T-cell (primary cell): ENCODE data around the gene GRM8. TPM values are rescaled to one million over a fixed set of nuclear protein-coding genes. Genes with fewer than 3 reads are reported as not detected.

Experiments
- ATAC-seq, 4 experiments: fragments of 200-7000 bp in 3 of 4; fragments of 150-1000 bp in 1 of 4; cut with Tn5 transposase; replicated peaks in 1 of 4; 1 replicate in 3 of 4; 2 replicates in 1 of 4; pipeline ENCODE4 v1.10.0; 2021; ENCODE audit warnings: moderate library complexity in 3 of 4, mild to moderate bottlenecking in 2 of 4, moderate number of reproducible peaks in 1 of 4
- CTCF ChIA-PET, 2 donors: fragments of 300-600 bp; sonication (Branson Sonifier 250); formaldehyde crosslinking; loops; one replicate each; lab custom pipeline; 2022; ENCODE audit warnings: antibody characterized with exemption in 2 of 2; lab: Charles Lee
- POLR2A ChIA-PET, 2 donors: fragments of 300-600 bp; sonication (Branson Sonifier 250); formaldehyde crosslinking; loops; one replicate each; lab custom pipeline; 2022; ENCODE audit warnings: antibody characterized with exemption in 2 of 2; lab: Charles Lee
- DNase-seq, 35 experiments: peaks; one replicate each; pipeline versions ENCODE4 v3.0.0 to v3.0.0-alpha.2; 2013 to 2023
- H3K27ac ChIP-seq: one replicate; pipeline ENCODE4 v1.5.1; 2013; ENCODE audit warnings: low read length
- H3K27me3 ChIP-seq, 2 experiments: replicated peaks in 1 of 2; 1 replicate in 1 of 2; 2 replicates in 1 of 2; pipeline versions ENCODE4 v1.6.1 to v1.7.0; 2013; ENCODE audit warnings: low read length in 1 of 2, mixed read lengths in 1 of 2; ENCODE audit not compliant: control insufficient read depth in 2 of 2, insufficient read depth in 2 of 2; ENCODE audit errors: extremely low read depth in 1 of 2
- H3K36me3 ChIP-seq, 2 donors: 1 replicate in 1 of 2; 2 replicates in 1 of 2; pipeline versions ENCODE4 v1.6.1 to v1.7.0; 2013; ENCODE audit warnings: low read length in 1 of 2; ENCODE audit not compliant: control insufficient read depth in 2 of 2, insufficient read depth in 1 of 2; ENCODE audit errors: extremely low read depth in 1 of 2
- H3K4me1 ChIP-seq, 2 experiments: 1 replicate in 1 of 2; 2 replicates in 1 of 2; pipeline versions ENCODE4 v1.6.1 to v1.7.0; 2013; ENCODE audit warnings: low read length in 2 of 2, mixed read lengths in 1 of 2; ENCODE audit not compliant: insufficient read depth in 2 of 2, control insufficient read depth in 1 of 2; ENCODE audit errors: extremely low read depth in 1 of 2
- H3K4me3 ChIP-seq, 2 donors: 1 replicate in 1 of 2; 2 replicates in 1 of 2; pipeline versions ENCODE4 v1.5.1 to v1.7.0; 2013; ENCODE audit warnings: mild to moderate bottlenecking in 2 of 2, low read length in 1 of 2, moderate library complexity in 1 of 2; ENCODE audit not compliant: control insufficient read depth in 1 of 2; ENCODE audit errors: extremely low read depth in 1 of 2
- H3K9me3 ChIP-seq: 2 replicates; pipeline ENCODE4 v1.7.0; 2013
- H3K27ac Mint-ChIP-seq, 2 donors: one replicate each; pipeline ENCODE4 v1.8.0; 2020 to 2021; ENCODE audit warnings: mild to moderate bottlenecking in 2 of 2, mixed read lengths in 2 of 2
- H3K27me3 Mint-ChIP-seq, 2 donors: one replicate each; pipeline ENCODE4 v1.8.0; 2021 to 2022; ENCODE audit warnings: mixed read lengths in 2 of 2
- H3K36me3 Mint-ChIP-seq: one replicate; pipeline ENCODE4 v1.8.0; 2021; ENCODE audit warnings: mixed read lengths
- H3K4me1 Mint-ChIP-seq, 3 donors: one replicate each; pipeline ENCODE4 v1.8.0; 2020 to 2022; ENCODE audit warnings: mixed read lengths in 3 of 3, mild to moderate bottlenecking in 1 of 3
- H3K4me3 Mint-ChIP-seq, 3 donors: one replicate each; pipeline ENCODE4 v1.8.0; 2020 to 2022; ENCODE audit warnings: mild to moderate bottlenecking in 3 of 3, mixed read lengths in 3 of 3, moderate library complexity in 3 of 3
- H3K9me3 Mint-ChIP-seq, 3 donors: one replicate each; pipeline ENCODE4 v1.8.0; 2020 to 2022; ENCODE audit warnings: mixed read lengths in 3 of 3
- WGBS: methylation state at CpG from one replicate; pipeline ENCODE4 v1.1.5; 2013; ENCODE audit warnings: missing lambda C conversion rate; ENCODE audit not compliant: insufficient coverage; 5-methylcytosine and 5-hydroxymethylcytosine counted together
- total RNA-seq, 35 experiments: library from RNA in 6 of 35; stranded (reverse) in 6 of 35; fragments of 120-200 nt in 1 of 35; gene quantifications; one replicate each; pipeline versions ENCODE4 v1.2.1 to v1.2.4 and lab custom pipeline; 2013 to 2026

Gene GRM8
- total RNA-seq, 5 donors from 2014 or later (not counting 1 experiment from before 2014, with no cell fraction given): not detected

- CTCF ChIA-PET: no interaction called here
- POLR2A ChIA-PET: no interaction called here
- no CpG with 5 or more reads among the region's 1 CpG for WGBS
Measured at GRCh38 chr7:126805351-126805750, 447.4 kb downstream of the GRM8 start.

GRCh38 chr7:126804604-126805003, 448.1 kb downstream of the GRM8 start:
- Histone ChIP-seq H3K4me1 (no peaks in the 10 kb centered on the region), H3K9me3 (no peaks in the 10 kb centered on the region), H3K27me3 (no peaks in the 10 kb centered on the region), H3K27ac (no peak overlapping the region), H3K4me3 (no peak overlapping the region), H3K36me3 (no peaks in the 10 kb centered on the region)
- WGBS: no CpG with 5 or more reads among the region's 2 CpGs
- CTCF ChIA-PET: no interaction called here
- Mint-ChIP-seq H3K9me3 (peaks cover 0 to 8% (median 6%) of the 10 kb centered on the region in 3 donors), H3K27ac (no peak overlapping the region), H3K27me3 (peaks cover 0 to 29% of the 10 kb centered on the region in 2 donors), H3K36me3 (no peaks in the 10 kb centered on the region), H3K4me1 (no peaks in the 10 kb centered on the region), H3K4me3 (no peak overlapping the region)
- POLR2A ChIA-PET: no interaction called here
- DNase-seq: no peak
- no peak for ATAC-seq

More at GRCh38 chr7:126805351-126805750, 447.4 kb downstream of the GRM8 start:
- Histone ChIP-seq H3K9me3 (no peaks in the 10 kb centered on the region), H3K27ac (no peak overlapping the region), H3K27me3 (no peaks in the 10 kb centered on the region), H3K36me3 (no peaks in the 10 kb centered on the region), H3K4me3 (no peak overlapping the region), H3K4me1 (no peaks in the 10 kb centered on the region)
- no peak overlapping the region for H3K4me3 Mint-ChIP-seq
- DNase-seq (no peak), ATAC-seq (no peak)
- peaks cover 0 to 29% of the 10 kb centered on the region in 2 donors for H3K27me3 Mint-ChIP-seq
- H3K4me1 Mint-ChIP-seq: no peaks in the 10 kb centered on the region
- H3K27ac Mint-ChIP-seq: no peak overlapping the region
- H3K36me3 Mint-ChIP-seq: no peaks in the 10 kb centered on the region
- peaks cover 0 to 8% (median 6%) of the 10 kb centered on the region in 3 donors for H3K9me3 Mint-ChIP-seq

- DNase-seq (no peak), ATAC-seq (no peak)
- Mint-ChIP-seq H3K4me1 (no peaks in the 10 kb centered on the region), H3K4me3 (no peak overlapping the region), H3K27ac (no peak overlapping the region), H3K36me3 (no peaks in the 10 kb centered on the region), H3K27me3 (peaks cover 0 to 29% of the 10 kb centered on the region in 2 donors), H3K9me3 (peaks cover 0 to 8% (median 6%) of the 10 kb centered on the region in 3 donors)
- POLR2A ChIA-PET: interaction anchor here in 1 of 2 donors (0.6 kb wide), 1 partner anchor 925 kb away, joined by 7 read pairs; no protein-coding TSS in a partner anchor
- Histone ChIP-seq H3K9me3 (no peaks in the 10 kb centered on the region), H3K4me3 (no peak overlapping the region), H3K27ac (no peak overlapping the region), H3K36me3 (no peaks in the 10 kb centered on the region), H3K4me1 (no peaks in the 10 kb centered on the region), H3K27me3 (no peaks in the 10 kb centered on the region)
- WGBS: 73% methylated on average over 2 of the region's 2 CpGs
- CTCF ChIA-PET: interaction anchor here (0.6 to 1.3 kb wide), 4 partner anchors 449 to 1405 kb away, joined by 3 to 6 read pairs (median 3); partner anchors contain the start of gene GRM8 (in 1 of the 2)
Measured at GRCh38 chr7:126803990-126804389, 448.8 kb downstream of the GRM8 start.

- no peaks in the 10 kb centered on the region for H3K27me3 ChIP-seq
- Mint-ChIP-seq H3K27ac (no peak overlapping the region), H3K9me3 (peaks cover 0 to 8% (median 6%) of the 10 kb centered on the region in 3 donors), H3K27me3 (peaks cover 0 to 23% of the 10 kb centered on the region in 2 donors), H3K4me3 (no peak overlapping the region), H3K36me3 (no peaks in the 10 kb centered on the region), H3K4me1 (no peaks in the 10 kb centered on the region)
- H3K27ac ChIP-seq: no peak overlapping the region
- no peaks in the 10 kb centered on the region for H3K36me3 ChIP-seq
- H3K4me1 ChIP-seq: no peaks in the 10 kb centered on the region
- peak in 14 of 35 experiments; percentile 1 to 50 (median 4) for DNase-seq
- no peak for ATAC-seq
- H3K9me3 ChIP-seq: no peaks in the 10 kb centered on the region
- whole genome bisulfite sequencing: no CpG with 5 or more reads among the region's 3 CpGs
- H3K4me3 ChIP-seq: no peak overlapping the region
- POLR2A ChIA-PET: interaction anchor here in 1 of 2 donors (0.6 kb wide), 1 partner anchor 926 kb away, joined by 7 read pairs; no protein-coding TSS in a partner anchor
- CTCF ChIA-PET: interaction anchor here (0.6 to 1.3 kb wide), 6 partner anchors 450 to 1406 kb away, joined by 3 to 6 read pairs (median 3); partner anchors contain the start of gene GRM8 (in 1 of the 2)
Measured at GRCh38 chr7:126803060-126803665, 449.6 kb downstream of the GRM8 start.

- ATAC-seq (no peak), DNase-seq (no peak)
- Mint-ChIP-seq H3K4me1 (no peaks in the 10 kb centered on the region), H3K27me3 (peaks cover 0 to 13% of the 10 kb centered on the region in 2 donors), H3K9me3 (peaks cover 0 to 8% (median 6%) of the 10 kb centered on the region in 3 donors), H3K36me3 (no peaks in the 10 kb centered on the region), H3K27ac (no peak overlapping the region), H3K4me3 (no peak overlapping the region)
- no CpG with 5 or more reads among the region's 3 CpGs for WGBS
- CTCF ChIA-PET: interaction anchor here in 1 of 2 donors (1.5 kb wide), 1 partner anchor 645 kb away, joined by 3 read pairs; no protein-coding TSS in a partner anchor
- H3K36me3 ChIP-seq: no peaks in the 10 kb centered on the region
- no peak overlapping the region for H3K27ac ChIP-seq
- no peaks in the 10 kb centered on the region for H3K9me3 ChIP-seq
- no peak overlapping the region for H3K4me3 ChIP-seq
- POLR2A ChIA-PET: no interaction called here
- no peaks in the 10 kb centered on the region for H3K27me3 ChIP-seq
- H3K4me1 ChIP-seq: no peaks in the 10 kb centered on the region
Measured at GRCh38 chr7:126801733-126802132, 451.0 kb downstream of the GRM8 start.

GRCh38 chr7:126799541-126799940, 453.2 kb downstream of the GRM8 start:
- Mint-ChIP-seq H3K4me3 (no peak overlapping the region), H3K9me3 (peaks cover 0 to 8% (median 6%) of the 10 kb centered on the region in 3 donors), H3K27ac (no peak overlapping the region), H3K4me1 (no peaks in the 10 kb centered on the region), H3K27me3 (peaks cover 0 to 3% of the 10 kb centered on the region in 2 donors), H3K36me3 (no peaks in the 10 kb centered on the region)
- ATAC-seq: no peak
- no CpG with 5 or more reads among the region's 1 CpG for WGBS
- H3K27ac ChIP-seq: no peak overlapping the region
- H3K27me3 ChIP-seq: no peaks in the 10 kb centered on the region
- H3K36me3 ChIP-seq: no peaks in the 10 kb centered on the region
- no peaks in the 10 kb centered on the region for H3K9me3 ChIP-seq
- H3K4me1 ChIP-seq: no peaks in the 10 kb centered on the region
- H3K4me3 ChIP-seq: no peak overlapping the region
- ChIA-PET CTCF (no interaction called here), POLR2A (no interaction called here)
- DNase-seq: no peak
